HTR-8/SVneo (cell line): ENCODE results near the gene C3.
"Not testable (repeated sequence)": the region's sequence is repeated elsewhere in the genome, so short reads cannot be mapped to it uniquely, and the experiment has no call there.

Experiments
- DNase-seq: peaks from one replicate; pipeline ENCODE4 v3.0.0; 2011; ENCODE audit warnings: low spot score, mixed read lengths; ENCODE audit not compliant: insufficient read length
- FAIRE-seq: peaks from 2 replicates; lab custom pipeline; 2011; peaks lifted over from hg19 to GRCh38; lab: Jason Lieb, UNC

The C3 gene

DNA sequence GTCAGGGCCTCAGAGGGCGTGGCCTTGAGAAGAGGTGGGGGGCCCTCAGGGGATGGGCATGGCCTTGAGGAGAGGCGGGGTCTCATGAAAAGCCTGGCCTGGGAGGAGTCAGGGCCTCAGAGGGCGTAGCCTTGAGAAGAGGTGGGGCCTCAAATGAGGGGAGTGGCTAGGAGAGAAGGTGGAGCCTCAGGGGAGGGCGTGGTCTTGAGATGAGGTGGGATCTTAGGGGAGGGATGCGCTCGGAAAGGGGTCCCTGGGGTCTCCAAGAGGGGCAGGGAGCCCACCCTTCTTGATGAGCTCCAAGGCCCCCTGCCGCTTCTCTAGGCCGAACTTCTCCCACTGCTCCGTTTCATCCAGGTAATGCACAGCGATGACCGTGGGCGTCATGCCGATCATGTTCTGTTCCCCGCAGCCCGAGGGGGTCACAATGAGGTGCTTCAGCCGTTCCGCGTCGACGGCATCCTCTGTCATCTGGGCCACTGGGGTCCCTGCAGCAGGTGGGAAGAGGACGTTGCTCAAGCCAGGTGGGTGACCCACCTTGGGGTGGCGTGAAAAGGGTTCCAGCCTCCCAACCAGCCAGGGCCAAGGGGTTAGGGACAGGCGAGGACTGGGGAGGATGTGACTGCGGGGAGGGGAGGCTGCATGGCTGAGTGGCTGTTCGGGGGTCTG lies 26.2 kb downstream of the C3 start:
- DNase-seq = no peak
- FAIRE-seq = no peak

DNA sequence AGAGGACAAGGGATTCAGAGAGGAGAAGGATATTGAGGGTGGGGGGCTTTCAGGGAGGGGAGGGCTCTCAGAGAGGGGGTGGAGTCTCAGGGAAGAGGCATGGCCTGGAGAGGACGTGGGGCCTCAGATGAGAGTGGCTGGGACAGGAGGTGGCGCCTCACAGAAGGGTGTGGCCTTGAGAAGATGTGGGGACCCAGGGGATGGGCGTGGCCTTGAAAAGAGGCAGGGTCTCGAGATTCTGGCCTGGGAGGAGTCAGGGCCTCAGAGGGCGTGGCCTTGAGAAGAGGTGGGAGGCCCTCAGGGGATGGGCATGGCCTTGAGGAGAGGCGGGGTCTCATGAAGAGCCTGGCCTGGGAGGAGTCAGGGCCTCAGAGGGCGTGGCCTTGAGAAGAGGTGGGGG lies 26.8 kb downstream of the C3 start:
- DNase-seq (no peak), FAIRE-seq (no peak)

DNA sequence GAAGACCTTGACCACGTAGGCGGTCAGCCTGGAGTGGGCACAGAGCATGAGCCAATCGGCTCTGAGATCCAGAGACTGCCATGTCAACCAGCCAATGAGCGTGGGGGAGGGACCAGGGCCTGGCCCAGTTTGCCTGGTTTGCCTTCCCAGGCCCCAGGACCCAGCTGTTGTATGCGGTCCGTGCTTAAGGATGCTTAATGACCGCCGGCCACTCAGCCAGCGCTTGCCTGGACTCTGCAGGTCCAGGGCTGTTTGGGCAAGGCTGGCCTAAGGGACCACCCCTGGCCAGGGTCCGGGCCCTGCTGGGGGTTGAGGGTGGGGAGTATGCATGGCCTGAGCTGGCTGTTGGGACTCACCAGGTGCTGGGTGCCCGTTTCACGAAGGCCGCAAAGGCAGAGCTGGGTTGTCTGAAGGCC lies 27.4 kb downstream of the C3 start:
- DNase-seq = no peak
- no peak for FAIRE-seq

DNA sequence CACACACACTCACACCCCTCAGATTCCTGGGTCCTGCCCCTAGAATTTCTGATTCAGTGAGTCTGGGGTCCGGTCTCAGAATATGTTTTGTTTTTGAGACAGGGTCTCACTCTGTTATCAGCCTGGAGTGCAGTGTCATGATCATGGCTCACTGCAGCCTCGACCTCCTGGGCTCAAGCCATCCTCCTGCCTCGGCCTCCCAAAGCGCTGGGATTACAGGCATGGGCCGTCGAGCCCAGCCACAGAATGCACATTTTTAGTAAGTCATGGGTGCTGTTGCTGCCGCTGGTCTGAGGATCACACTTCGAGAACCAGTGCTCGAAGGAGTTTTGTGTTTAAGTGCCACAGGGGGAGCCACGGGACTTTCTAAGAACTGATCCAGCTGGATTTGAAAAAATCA lies 28.4 kb downstream of the C3 start:
- DNase-seq = no peak
- no peak for FAIRE-seq

DNA sequence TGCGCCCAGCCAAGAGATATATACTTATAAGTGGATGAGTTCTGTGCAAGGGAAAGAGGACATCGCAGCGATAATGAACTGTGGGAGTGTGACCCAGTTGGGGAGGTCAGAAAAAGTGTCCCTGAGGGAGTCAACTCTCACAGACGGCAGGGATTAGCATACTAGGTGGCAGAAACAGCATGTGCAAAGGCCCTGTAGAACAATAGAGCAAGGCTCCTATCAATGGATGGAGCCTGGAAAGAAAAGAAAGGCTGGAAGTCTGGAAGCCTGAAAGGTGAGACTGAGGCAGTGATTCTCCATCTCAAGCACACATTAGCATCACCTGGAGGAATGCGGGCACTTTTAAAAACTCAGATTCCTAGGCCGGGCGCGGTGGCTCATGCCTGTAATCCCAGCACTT lies 29.1 kb downstream of the C3 start:
- FAIRE-seq = no peak
- no peak for DNase-seq

DNA sequence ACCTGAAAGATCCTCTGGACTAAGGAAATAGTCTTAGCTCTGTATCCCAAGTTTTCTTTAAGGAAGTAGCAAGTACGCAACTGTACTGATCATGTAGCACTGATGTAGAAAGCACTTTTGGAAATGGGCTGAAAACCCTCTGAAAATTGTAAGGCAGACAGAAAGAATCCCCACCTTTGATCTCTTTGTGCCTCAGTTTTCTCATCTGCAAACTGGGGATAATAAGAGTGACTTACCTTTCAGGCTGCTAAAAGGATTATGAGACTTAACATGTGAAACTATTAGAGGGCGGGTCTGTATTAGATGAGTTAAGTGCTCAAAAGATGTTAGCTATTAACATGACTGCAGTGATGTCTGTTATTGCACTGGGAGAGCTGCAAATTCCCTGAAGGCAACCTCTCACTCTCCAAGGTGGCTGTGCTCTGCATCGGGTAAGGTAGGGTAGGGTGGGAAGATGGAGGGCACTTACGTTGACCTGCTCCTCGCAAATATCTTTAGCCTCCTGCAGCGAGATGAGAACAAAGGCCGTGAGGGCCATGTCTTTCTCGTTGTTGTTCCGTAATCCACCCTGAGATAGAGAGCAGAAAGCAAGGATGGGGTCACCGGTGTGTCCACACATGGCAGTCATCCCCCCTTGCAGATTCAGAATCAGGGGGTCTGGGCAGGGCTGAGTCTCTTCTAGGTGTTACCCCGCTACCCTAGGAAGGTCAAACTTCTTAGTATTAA lies 30.1 kb downstream of the C3 start:
- DNase-seq = no peak
- no peak for FAIRE-seq

GRCh38 chr19:6687114-6687513 lies 33.3 kb downstream of the C3 start:
- DNase-seq = no peak
- no peak for FAIRE-seq

GRCh38 chr19:6686628-6686975 lies 33.8 kb downstream of the C3 start:
- DNase-seq (no peak), FAIRE-seq (no peak)

DNA sequence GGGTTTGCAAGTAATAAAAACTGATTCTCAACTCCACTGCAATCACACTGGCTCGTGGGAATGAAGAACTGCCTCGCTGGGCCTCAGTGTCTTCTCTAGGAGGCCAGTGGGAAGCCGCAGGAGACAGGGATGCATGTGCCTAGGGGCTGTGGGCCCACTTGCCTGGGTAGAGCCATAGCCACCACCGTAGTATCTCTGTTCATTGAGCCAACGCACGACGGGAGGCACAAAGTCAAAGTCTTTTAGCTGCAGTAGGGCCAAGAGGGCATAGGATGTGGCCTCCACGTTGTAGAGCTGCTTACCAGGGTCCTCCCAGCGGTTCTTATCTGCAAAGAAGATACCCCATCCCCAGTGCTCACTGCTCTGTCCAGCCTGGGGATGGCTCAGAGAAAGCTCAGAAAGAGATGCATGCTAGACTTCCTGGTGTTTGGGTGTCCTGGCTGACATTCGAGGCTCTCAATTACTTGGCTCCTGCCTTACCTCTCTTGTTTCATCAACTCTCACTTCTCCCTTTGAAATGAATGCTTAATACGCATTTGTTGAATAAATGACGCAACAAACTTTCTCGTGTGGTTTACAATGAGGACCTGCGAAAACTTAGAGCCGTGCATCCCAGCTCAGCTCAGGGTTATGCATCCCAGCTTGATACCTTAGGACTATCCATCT lies 34.4 kb downstream of the C3 start:
- FAIRE-seq = no peak

DNA sequence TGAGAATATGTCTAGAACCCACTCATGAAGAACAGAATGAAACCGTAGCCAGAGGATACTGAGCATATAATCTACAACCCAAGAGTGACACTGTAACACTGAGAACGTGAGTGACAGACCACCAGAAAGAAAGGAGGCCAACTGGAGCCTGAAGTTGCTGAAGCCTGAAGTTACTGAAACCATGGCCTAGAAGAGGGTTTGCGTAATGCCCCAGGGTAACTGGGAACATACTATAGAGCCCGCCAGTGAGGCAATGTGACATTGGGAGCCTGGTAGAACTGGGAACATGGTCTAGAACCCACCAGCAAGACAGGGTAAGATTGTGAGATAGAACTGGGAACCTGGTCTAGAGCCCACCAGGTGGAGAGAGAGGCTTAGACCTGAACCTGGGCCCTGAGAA lies 35.0 kb downstream of the C3 start:
- FAIRE-seq (no peak), DNase-seq (no peak)

More for the DNA sequence above, 34.4 kb downstream of the C3 start:
- DNase-seq = no peak

DNA sequence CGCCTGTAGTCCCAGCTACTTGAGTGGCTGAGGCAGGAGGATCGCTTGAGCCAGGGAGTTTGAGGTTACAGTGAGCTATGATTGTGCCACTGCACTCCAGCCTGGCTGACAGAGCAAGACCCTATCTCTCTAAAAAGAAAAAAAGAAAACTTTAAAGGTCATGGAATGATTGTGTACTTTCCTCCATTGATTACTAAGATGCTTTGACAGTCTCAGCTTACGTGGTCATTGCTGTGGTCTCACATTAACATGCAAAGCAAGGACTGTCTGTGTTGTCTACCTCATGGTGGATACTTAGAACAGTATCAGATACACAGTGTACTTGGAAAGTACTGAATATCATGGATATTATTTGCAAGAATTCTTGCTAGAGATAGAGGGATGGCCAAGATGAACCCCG lies 36.5 kb downstream of the C3 start:
- DNase-seq (no peak), FAIRE-seq (no peak)

- FAIRE-seq (no peak), DNase-seq (no peak)
Measured at GRCh38 chr19:6682607-6683128, 37.8 kb downstream of the C3 start.

DNA sequence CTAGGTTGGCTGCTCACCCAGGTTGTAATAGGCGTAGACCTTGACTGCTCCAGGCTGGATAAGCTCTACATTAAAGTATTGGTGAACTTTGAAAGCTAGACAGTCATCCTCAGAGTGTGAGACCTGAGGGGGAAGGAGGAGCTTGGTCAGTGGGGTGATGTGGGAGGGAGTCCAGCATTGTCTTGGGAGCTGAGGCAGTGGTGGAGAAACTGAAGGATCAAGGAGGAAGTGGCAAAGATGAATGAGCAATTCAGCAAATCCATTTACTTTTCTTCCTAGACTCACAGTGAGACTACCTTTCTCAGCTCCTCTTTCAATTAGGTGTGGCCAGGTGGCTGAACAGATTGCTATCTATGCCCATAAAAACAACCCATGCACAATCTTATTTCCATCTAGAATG lies 40.3 kb downstream of the C3 start:
- no peak for FAIRE-seq
- no peak for DNase-seq

- FAIRE-seq (no peak), DNase-seq (no peak)
Measured at GRCh38 chr19:6679139-6679538, 41.3 kb downstream of the C3 start.

- peak; percentile 75 for FAIRE-seq
- no peak for DNase-seq
Measured at GRCh38 chr19:6678690-6679109, 41.8 kb downstream of the C3 start.

DNA sequence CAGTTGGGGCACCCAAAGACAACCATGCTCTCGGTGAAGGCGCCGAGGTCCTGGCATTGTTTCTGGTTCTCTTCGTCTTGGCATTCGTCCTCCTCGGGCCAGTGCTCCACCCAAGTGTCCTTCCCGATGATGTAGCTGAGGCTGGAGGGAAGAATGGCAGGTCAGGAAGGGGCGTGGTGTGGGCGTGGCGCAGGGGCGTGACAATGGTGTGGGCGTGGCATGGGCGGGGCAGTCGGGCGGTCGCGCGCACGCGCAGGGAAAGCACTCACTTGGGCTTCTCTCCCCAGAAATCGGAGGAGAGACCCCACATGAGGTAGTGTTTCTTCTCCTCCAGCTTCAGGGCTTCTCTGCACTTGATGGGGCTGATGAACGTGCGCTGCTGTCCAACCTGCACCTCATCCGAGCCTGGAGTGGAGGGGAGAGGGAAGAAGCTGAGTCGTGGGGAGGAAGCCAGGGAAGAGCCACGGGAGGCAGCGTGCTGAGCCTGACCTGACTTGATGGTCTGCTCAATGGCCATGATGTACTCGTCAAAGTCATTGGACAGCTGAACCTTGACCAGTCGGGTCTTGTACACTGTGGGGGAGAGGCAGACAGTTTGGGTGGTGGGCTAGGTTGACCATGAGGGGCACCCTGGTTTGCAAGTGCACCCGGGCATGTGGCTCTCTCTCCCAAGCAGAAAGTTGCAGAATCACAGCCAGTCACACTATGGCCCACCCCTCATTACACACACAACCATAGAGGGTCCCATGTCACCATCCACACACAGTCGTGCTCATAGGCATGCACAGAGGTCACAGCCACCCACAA lies 42.4 kb downstream of the C3 start:
- no peak for DNase-seq
- FAIRE-seq = no peak

DNA sequence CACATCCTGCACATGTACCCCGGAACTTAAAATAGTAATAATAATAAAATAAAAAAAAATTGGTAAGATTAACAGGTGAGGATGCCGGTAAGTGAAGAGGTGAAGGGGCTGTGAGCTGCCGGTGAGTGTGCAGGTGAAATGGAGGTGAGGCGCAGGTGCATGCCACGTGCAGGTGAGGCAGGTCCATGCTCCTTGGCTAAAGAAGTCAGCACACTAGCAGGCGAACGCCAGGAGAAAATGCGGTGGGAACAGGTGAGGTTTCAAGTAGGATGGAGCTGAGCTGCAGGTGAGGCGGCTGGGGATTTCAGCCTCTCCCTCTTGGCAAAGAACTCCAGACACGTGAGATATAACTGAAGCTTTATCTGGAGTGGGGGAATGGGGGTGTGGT lies 43.0 kb downstream of the C3 start:
- FAIRE-seq = no peak
- DNase-seq = no peak

DNA sequence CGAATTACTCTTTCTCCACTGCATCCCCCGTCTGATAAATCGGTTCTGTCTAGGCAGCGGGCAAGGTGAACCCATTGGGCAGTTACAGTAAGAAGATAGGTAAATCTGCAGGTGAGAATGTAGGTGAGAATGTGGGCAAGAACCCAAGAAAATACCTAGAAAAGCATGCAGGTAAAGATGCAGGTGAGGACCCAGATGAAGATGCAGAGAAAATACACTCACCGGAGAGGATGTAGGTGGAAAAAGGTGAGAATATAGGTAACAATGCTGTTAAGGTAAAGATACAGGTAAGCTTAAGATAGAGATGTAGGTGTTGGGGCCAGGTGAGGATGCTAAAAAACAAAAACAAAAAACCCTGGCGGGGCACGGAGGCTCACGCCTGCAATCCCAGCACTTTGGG lies 44.2 kb downstream of the C3 start:
- DNase-seq (no peak), FAIRE-seq (no peak)

DNA sequence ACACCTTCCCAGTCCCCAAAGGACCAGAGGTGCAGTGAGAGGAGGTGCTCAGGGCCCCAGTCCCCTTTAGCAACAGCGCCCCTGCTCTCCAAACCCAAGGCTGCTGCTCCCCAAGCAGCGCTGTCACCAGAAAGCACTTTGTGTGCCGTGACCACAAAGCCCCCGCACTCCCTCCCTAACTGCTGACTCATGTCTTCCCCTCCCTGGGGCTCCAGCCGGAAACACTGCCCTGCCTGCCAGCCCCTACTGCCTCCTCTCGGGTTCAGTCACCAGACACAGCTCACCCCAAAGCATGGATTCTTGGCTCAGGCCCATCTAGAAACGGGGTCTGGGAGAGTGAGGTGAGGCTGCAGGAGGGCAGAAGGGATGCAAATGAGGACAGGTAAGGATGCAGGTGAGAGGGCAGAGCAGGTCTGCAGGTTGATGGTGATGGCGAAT lies 45.6 kb downstream of the C3 start:
- FAIRE-seq = peak; percentile 77
- DNase-seq = peak; percentile 95

DNA sequence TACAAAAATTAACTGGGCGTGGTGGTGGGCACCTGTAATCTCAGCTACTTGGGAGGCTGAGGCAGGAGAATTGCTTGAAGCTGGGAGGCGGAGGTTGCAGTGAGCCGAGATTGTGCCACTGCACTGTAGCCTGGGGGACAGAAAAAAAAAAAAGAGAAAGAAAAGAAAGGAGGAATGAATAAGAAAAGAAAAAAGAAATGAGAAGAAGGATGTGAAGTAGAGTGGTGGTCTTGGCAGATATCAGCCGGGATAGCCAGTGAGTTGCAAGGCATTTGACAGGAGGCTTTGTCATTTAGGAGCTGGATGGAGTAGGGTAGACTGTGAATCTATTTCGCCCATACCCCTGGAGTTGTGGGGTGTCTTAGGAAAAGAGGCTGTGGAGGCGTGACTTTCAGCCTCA lies 46.0 kb downstream of the C3 start:
- FAIRE-seq, DNase-seq: not testable (repeated sequence)
